HG03457 (cell line): Measurements from ENCODE around the gene ABHD5.

Experiments used
- ATAC-seq: cut with Tn5 transposase; IDR thresholded peaks from one replicate; pipeline ENCODE4 v1.9.1; 2021; ENCODE audit warnings: moderate number of reproducible peaks; ENCODE audit not compliant: unreplicated experiment

The ABHD5 gene

DNA sequence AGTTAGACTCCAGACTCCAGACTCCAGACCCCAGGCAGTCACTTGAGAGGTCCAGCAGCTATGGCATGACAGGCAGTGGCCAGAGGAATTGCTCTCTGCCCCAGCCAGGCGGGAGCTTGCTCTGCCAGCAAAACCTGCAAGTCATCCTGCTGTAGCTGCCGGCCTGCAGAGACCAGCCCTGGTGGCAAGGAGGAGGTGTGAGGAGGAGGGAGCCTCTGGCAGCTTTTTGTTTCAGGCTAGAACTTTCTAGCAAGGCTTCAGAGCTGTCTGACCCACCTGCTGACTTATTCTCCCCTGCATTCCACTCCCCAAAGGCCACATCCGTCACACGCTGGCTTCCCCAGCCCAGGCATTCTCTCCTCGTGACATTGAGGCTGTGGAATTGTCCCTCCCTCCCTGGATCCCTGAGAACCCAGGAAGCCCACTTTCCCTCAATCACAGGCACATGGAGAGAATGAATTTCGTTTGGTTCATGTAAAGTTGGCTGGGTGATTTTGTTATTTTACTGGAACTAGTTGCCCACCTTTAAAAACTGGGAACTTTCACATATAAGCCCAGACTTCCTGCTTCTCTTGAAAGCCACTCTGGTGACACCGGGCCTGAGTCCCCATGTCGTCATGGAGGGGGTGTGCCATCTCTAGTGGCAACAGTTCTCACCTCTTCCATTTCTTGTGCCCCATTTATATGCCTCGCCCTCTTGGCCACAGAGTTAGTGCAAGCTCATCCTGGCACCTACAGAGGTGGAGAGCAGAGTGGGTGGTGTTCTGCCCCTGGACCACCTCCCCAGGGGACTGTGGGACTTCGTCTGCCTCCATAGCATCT, 82.7 kb downstream of the ABHD5 start:
- no peak for ATAC-seq

DNA sequence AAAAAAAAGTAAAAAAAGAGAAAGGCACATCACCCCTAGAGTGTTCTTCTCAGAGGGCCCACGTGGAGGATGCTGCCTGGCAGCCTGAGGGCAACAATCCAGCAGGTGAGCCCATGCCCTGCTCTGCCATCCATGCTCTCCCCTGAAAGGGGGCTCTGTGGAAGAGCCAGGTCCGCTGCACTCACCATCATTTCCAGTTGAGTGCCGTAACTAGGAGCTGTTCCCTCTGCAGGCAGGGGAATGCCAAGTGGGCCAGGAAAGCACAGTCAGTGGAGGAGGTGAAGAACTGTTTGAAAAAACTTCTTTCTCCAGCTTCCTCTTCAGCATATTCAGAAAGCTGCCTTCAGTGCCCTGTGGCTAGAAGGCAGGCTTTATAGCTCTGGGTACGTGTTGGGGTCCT, 84.1 kb downstream of the ABHD5 start:
- no peak for ATAC-seq

GRCh38 chr3:43776101-43776500, 85.4 kb downstream of the ABHD5 start:
- no peak for ATAC-seq

DNA sequence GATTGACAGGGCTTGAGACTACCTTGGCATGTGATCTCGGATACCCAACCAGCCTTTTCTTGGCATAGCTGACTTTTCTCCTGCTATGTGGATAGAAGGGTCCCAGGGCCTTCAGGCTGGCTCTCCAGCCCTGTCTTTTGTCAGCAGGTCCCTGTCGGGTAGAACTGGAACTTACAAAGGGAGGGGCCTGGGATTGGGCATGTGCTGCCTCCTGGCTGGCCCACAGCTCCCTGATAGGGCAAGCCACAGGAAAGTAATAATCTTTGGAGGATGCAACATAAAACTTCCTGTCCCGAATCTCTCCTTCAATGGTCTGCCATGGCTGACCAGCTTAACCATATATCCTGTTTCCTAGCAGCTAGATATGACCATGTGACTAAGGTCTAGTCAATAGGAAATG, 89.1 kb downstream of the ABHD5 start:
- ATAC-seq: no peak

DNA sequence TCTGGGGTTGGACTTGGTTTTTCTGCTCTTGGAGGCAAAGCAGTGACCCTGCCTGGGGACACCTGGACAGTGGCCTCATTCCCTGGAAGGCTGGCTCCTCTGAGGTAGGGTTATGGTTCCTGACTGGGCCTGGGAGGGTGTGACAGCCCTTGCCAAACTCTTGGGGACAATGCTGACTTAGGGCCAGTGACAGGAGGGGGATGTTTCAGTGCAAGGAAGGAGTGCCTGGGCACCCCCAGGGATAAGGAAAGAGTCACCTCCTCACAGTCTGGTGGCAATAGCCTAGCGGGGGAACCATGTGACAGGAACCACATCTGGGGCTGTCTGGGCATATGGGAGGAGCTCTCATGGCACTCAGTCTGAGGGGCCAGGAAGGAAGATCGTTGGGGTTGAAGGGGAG, 91.8 kb downstream of the ABHD5 start:
- no peak for ATAC-seq
